GM21737 (cell line): ENCODE data around the gene LAMB4.

Experiments
- ATAC-seq: cut with Tn5 transposase; IDR thresholded peaks from one replicate; pipeline ENCODE4 v1.9.1; 2021; ENCODE audit warnings: mild to moderate bottlenecking, moderate library complexity; ENCODE audit not compliant: unreplicated experiment

The LAMB4 gene

GRCh38 chr7:107975394-107976013 is 154.7 kb downstream of the LAMB4 start:
- ATAC-seq, result no peak

DNA sequence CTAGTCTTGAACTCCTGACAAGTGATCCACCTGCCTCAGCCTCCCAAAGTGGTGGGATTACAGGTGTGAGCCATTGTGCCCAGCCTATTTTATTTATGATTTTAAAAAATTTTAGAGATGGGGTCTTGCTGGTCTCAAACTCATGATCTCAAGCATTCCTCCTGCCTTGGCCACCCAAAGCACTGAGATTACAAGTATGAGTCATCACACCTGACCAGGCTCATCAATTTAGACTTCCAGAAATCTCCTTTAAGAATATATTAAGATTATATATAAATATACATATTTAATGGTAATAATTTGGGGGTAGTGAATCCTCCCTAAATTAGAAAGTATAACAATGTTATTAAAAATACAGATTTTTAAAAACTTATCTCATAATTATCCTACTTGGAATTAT is 156.3 kb downstream of the LAMB4 start:
- ATAC-seq, result no peak
